HEK293T (cell line): ENCODE data around the gene ADAMTS5.

ENCODE experiments used
- FOXA1 ChIP-seq: fragments of 450-650 bp; IDR thresholded peaks from 2 replicates; pipeline ENCODE4 v1.6.1; 2016; ENCODE audit warnings: mild to moderate bottlenecking
- TARDBP ChIP-seq: fragments of 450-650 bp; IDR thresholded peaks from 2 replicates; pipeline ENCODE4 v1.6.1; 2016

GRCh38 chr21:26962621-26963181 is 4.2 kb downstream of the ADAMTS5 start:
- TF ChIP-seq TARDBP = no peak
- TF ChIP-seq FOXA1 = no peak
